BE2C (cell line): ENCODE data around the gene FOXO1.

Experiments
- DNase-seq: peaks from one replicate; pipeline ENCODE4 v3.0.0-alpha.2; 2020
- H3K27me3 ChIP-seq: fragments of 250-450 bp; sonication (Bioruptor Pico); 2 replicates; pipeline ENCODE4 v1.5.1; 2020; ENCODE audit warnings: mild to moderate bottlenecking
- H3K36me3 ChIP-seq: fragments of 250-450 bp; sonication (Bioruptor Pico); 2 replicates; pipeline ENCODE4 v1.5.1; 2020; ENCODE audit warnings: mild to moderate bottlenecking
- H3K4me1 ChIP-seq: fragments of 250-450 bp; sonication (Bioruptor Pico); 2 replicates; pipeline ENCODE4 v1.5.1; 2020
- H3K4me3 ChIP-seq: 2 replicates; pipeline ENCODE4 v1.5.1; 2011; ENCODE audit warnings: low read depth, low read length
- H3K9me3 ChIP-seq: fragments of 250-450 bp; sonication (Bioruptor Pico); 2 replicates; pipeline ENCODE4 v1.5.1; 2020
- CTCF ChIP-seq: IDR thresholded peaks from 2 replicates; pipeline ENCODE4 v1.5.1; 2012; ENCODE audit warnings: mild to moderate bottlenecking, low read depth, low read length

FOXO1 gene

DNA sequence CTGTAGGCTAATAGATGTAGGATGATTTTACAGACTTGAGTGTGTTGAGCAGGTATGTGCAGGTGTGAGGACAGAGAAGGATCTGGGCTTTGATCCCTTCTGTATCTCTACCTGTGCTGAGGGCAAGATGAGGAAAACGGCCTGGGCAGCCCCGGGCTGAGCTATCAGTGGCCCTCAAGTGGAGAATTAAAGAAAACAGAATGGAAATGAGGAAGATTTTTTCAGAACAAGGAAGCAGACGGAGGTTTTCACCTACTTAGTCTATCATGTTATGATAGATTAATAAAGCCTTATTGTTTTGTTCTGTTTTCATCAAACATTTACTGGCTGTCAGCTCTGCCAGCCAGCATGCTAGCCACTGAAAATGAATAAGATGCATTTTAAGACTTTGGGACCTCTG, 22.3 kb upstream of the FOXO1 start:
- Histone ChIP-seq H3K27me3 (no peaks in the 10 kb centered on the region), H3K4me3 (no peak overlapping the region), H3K4me1 (no peaks in the 10 kb centered on the region), H3K36me3 (no peaks in the 10 kb centered on the region), H3K9me3 (no peaks in the 10 kb centered on the region)
- no peak for DNase-seq
- no peak for TF ChIP-seq CTCF

DNA sequence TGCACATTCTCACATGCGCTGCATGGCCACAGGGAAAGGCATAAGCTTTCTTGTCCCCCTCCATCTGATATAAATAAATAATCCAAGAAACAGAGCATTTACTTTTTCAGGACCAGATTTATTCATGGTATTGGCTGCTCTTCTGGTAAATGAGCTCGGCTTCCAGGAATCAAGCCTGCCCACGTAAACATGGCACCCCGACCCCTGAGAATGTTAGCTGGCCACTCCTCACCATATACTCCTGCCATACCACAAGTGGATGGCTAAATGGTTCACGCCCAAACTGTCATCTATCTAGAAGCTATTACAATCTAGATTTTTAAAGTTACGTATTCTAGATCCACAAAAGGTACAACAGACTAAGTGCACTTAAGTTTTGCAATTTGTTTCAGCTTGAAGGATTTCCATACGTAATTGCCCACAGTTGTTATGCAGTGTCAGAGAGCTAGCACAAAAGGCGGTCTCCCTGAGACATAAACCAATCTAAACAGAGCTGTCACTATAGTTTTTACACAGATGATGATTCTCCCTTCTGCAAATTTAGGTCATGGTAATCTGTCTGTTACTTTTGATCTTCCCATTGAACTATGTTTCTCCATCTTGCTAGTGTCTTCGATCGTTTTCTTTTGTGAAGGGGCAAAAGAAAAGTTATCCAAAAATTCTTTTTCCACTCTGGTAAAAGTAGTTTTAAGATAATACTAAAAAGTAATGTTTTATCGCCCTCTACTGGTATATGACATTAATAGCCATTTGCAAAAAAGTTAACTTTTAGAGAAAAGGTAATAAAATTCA, 16.2 kb upstream of the FOXO1 start:
- no peak overlapping the region for H3K4me3 ChIP-seq
- H3K4me1 ChIP-seq, result peaks cover 7% of the 10 kb centered on the region
- TF ChIP-seq CTCF, result peak; percentile 28; the same call in 1 of the 2 replicates
- no peak for DNase-seq
- no peaks in the 10 kb centered on the region for H3K27me3 ChIP-seq
- H3K9me3 ChIP-seq, result no peaks in the 10 kb centered on the region
- no peaks in the 10 kb centered on the region for H3K36me3 ChIP-seq

DNA sequence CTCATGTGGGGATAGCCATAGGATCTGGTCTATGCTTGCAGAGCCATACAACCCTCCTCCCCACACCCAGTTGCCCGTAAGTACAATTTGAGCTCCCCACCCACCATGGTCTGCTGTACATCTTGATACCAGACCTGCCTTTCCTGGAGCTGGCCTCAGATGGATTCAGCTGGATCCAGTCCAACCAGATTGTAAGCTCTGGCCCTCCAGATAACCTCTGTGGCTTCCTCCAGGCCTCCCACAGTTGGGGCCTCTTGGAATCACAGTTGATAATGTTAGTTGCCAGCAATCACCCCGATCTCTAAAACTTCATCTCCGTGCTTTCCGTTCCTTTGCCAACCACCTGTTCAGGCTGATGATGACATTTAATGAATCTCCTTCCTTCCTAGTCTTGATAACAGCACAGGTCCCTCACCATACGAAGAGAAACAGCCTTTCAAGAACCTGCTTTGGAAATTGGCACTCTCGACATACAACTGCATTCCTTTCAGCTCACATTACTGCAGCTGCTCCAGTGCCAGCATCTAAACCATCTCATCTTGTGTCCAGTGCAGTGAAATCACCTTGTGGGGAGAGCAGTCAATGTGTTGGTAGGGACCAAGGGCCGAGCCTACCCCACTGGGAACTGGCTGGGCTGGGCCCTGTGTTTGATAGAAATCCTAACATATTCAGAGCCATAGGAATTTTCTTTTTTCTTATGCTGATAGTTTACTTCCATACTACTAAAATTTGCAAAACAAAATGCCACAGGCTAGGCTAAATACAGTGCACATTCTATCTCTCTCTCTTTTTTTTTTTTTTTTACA, 15.1 kb upstream of the FOXO1 start:
- DNase-seq, result peak; percentile 70
- TF ChIP-seq CTCF, result no peak; the same call in 1 of the 2 replicates
- Histone ChIP-seq H3K36me3 (no peaks in the 10 kb centered on the region), H3K4me3 (no peak overlapping the region), H3K27me3 (no peaks in the 10 kb centered on the region), H3K9me3 (no peaks in the 10 kb centered on the region), H3K4me1 (peaks cover 7% of the 10 kb centered on the region)

GRCh38 chr13:40680659-40681323, 14.3 kb upstream of the FOXO1 start:
- Histone ChIP-seq H3K36me3 (no peaks in the 10 kb centered on the region), H3K4me3 (no peak overlapping the region), H3K27me3 (no peaks in the 10 kb centered on the region), H3K9me3 (no peaks in the 10 kb centered on the region), H3K4me1 (peaks cover 7% of the 10 kb centered on the region)
- DNase-seq, result no peak
- no peak for TF ChIP-seq CTCF

DNA sequence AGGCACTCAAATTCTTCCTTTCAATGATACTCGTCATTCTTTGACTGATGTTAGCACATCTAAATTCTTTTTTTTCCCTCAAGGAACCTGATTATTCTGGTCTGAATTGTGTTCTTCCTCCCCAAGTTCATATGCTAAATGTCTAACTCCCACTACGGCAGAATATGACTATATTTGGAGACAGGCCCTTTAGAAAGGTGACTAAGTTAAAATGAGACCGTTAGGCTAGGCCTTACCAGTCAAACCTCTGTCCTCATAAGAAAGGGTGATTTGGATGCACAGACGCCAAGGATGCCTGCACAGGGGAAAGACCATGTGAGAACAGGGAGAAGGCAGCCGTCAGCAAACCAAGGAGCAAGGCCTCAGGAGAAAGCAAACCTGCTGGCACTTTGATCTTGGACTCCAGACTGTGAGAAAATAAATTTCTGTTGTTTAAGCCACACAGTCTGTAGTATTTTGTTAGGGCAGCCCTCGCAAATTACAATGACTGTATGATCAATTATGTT, 13.1 kb upstream of the FOXO1 start:
- H3K9me3 ChIP-seq, result no peaks in the 10 kb centered on the region
- H3K36me3 ChIP-seq, result no peaks in the 10 kb centered on the region
- no peak overlapping the region for H3K4me3 ChIP-seq
- peaks cover 7% of the 10 kb centered on the region for H3K4me1 ChIP-seq
- no peaks in the 10 kb centered on the region for H3K27me3 ChIP-seq
- no peak for TF ChIP-seq CTCF
- no peak for DNase-seq
